Measurements from ENCODE around the gene PPP3CA. TPM values are rescaled to one million over a fixed set of nuclear protein-coding genes. Genes with fewer than 3 reads are reported as not detected.

The PPP3CA gene
- polyA plus RNA-seq, 3 donors: 6.5 to 27.2 (median 14.1) TPM

DNA sequence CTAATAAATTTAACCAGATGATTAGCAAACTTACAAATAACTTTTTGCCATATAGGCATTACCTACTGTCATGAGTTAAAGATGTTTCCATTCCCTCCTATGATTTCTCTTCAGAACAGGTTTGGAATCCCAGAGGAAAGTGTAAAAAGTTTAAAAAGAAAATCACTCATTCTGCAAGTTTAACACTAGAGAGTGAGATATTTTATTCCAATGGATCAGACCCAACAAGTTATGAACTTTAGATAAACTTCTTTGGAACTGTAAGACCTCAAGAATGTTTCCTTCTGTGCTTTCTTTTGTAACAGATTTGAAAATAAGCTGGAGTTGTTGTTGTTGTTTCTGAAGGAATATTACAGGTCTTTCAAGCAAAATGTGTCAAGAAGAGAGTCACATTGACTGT, 51.6 kb downstream of the PPP3CA start:
- H3K27ac ChIP-seq (ENCODE audit: low read depth, low read length): no peak overlapping the region

DNA sequence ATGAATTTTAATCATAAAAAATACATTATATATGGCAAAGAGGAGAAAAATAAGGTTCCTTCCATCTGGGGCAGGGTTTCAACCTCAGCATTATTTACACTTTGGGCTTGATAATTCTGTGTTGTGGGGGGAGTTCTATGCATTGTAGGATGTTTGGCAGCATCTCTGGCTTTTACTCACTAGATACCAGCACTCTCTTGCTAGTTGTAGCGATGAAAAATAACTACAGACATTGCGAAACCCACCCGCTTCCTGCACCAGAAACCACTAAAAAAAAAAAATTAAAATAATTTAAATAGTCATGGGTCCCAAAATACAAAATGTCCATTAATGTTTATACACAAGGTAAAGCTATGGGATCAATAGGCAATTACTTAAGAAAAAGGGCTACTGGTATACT, 52.7 kb downstream of the PPP3CA start:
- no peak overlapping the region for H3K27ac ChIP-seq (ENCODE audit: low read depth, low read length)
- 68 to 91% (median 72%) methylated on average over 3 of the region's 3 CpGs for WGBS, 3 donors

GRCh38 chr4:101292901-101293300, 54.4 kb downstream of the PPP3CA start:
- H3K27ac ChIP-seq (ENCODE audit: low read depth, low read length): no peak overlapping the region
- WGBS, 3 donors: 83 to 94% (median 92%) methylated on average over 2 of the region's 2 CpGs

DNA sequence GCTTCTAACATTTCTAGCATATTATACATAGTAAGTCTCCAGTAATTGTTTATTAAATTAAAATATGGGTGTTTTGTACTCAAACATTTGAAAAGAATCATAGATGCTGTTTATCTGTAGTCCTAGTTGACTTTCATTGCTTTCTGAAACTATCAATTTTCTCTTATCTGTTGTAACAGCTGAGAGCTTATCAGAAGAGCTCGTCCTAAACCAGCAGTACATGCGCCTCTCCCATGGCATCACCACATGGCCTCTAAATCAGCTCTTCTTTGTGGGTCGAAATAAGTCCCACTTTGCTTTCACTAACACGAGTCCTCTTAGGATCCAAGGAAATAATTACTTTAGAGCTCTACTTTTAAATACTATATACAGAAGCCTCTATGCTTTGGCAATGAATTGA, 55.1 kb downstream of the PPP3CA start:
- WGBS, 3 donors: 70 to 88% (median 88%) methylated on average over 4 of the region's 4 CpGs
- H3K27ac ChIP-seq (ENCODE audit: low read depth, low read length): no peak overlapping the region

- WGBS, 3 donors: 39 to 71% (median 69%) methylated on average over 1 of the region's 1 CpG
- no peak overlapping the region for H3K27ac ChIP-seq (ENCODE audit: low read depth, low read length)
Observed at GRCh38 chr4:101291198-101291597, 56.1 kb downstream of the PPP3CA start.

GRCh38 chr4:101290654-101291053, 56.7 kb downstream of the PPP3CA start:
- WGBS, 3 donors: 94 to 97% (median 95%) methylated on average over 3 of the region's 3 CpGs

GRCh38 chr4:101289306-101289705, 58.0 kb downstream of the PPP3CA start:
- WGBS, 3 donors: 85 to 90% (median 87%) methylated on average over 2 of the region's 2 CpGs
- H3K27ac ChIP-seq (ENCODE audit: low read depth, low read length): no peak overlapping the region

More at GRCh38 chr4:101290654-101291053, 56.7 kb downstream of the PPP3CA start:
- no peak overlapping the region for H3K27ac ChIP-seq (ENCODE audit: low read depth, low read length)

- H3K27ac ChIP-seq (ENCODE audit: low read depth, low read length): no peak overlapping the region
- 28 to 65% (median 34%) methylated on average over 6 of the region's 6 CpGs for WGBS, 3 donors
Observed at GRCh38 chr4:101288365-101289145, 58.8 kb downstream of the PPP3CA start.

GRCh38 chr4:101287324-101287723, 60.0 kb downstream of the PPP3CA start:
- H3K27ac ChIP-seq (ENCODE audit: low read depth, low read length): no peak overlapping the region
- 45 to 72% (median 72%) methylated on average over 2 of the region's 2 CpGs for WGBS, 3 donors

GRCh38 chr4:101286663-101287062, 60.7 kb downstream of the PPP3CA start:
- 53 to 87% (median 78%) methylated on average over 1 of the region's 1 CpG for WGBS, 3 donors
- no peak overlapping the region for H3K27ac ChIP-seq (ENCODE audit: low read depth, low read length)

DNA sequence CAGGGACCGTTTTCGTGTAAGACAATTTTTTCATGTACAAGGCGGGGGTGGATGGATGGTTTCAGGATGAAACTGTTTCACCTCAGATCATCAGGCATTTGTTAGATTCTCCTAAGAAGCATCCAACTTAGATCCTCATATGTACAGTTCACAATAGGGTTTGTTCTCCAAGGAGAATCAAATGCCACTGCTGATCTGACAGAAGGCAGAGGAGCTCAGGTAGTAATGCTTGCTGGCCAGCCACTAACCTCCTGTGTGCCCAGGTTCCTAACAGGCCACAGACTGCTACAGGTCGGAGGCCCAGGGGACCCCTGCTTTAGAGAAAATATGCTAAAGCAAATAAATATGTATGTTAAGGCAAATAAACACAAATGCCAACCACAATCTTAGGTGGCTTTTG, 61.3 kb downstream of the PPP3CA start:
- H3K27ac ChIP-seq (ENCODE audit: low read depth, low read length): no peak overlapping the region
- 82 to 90% (median 83%) methylated on average over 4 of the region's 4 CpGs for whole genome bisulfite sequencing, 3 donors

DNA sequence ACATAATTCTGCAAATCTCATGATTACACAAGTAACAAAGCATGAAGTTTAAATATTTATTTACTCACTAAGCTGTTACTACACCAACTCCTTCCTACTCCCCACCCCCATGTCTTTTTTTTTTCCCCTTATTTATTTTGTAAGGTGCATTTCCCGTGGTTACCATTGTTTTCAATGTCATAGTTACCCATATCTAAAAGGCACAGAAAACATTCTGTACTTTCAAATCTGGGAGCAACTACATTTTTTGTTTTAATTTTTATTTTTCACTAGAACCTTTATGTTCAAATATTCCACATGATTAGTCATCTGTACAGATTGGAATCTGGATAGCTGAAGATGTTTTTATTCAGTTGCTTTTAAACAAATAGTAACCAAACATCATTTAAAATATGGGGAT, 62.8 kb downstream of the PPP3CA start:
- 21 to 36% (median 33%) methylated on average over 1 of the region's 1 CpG for WGBS, 3 donors
- H3K27ac ChIP-seq (ENCODE audit: low read depth, low read length): no peak overlapping the region

DNA sequence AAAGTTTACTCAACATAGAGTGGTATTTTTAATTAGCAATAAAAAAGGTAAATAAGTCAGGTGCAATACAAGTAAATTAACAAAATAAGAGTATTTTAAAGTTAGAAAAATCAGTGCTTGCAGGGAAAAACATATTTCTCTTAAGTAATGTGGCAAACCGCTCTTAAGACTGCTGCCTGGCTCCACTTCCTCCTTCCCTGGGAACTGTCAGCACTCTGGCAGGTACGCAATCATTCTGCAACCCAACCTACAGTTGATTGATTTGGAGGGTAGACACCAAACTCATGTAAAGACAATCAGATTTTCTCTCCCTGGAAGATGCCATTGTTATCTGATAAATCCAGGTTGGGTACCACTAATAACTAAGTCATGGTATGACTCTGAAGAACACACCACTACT, 63.9 kb downstream of the PPP3CA start:
- WGBS, 3 donors: 53 to 77% (median 68%) methylated on average over 2 of the region's 2 CpGs
- H3K27ac ChIP-seq (ENCODE audit: low read depth, low read length): no peak overlapping the region

GRCh38 chr4:101282076-101282844, 65.1 kb downstream of the PPP3CA start:
- no peak overlapping the region for H3K27ac ChIP-seq (ENCODE audit: low read depth, low read length)
- WGBS, 3 donors: 69 to 94% (median 73%) methylated on average over 4 of the region's 4 CpGs

DNA sequence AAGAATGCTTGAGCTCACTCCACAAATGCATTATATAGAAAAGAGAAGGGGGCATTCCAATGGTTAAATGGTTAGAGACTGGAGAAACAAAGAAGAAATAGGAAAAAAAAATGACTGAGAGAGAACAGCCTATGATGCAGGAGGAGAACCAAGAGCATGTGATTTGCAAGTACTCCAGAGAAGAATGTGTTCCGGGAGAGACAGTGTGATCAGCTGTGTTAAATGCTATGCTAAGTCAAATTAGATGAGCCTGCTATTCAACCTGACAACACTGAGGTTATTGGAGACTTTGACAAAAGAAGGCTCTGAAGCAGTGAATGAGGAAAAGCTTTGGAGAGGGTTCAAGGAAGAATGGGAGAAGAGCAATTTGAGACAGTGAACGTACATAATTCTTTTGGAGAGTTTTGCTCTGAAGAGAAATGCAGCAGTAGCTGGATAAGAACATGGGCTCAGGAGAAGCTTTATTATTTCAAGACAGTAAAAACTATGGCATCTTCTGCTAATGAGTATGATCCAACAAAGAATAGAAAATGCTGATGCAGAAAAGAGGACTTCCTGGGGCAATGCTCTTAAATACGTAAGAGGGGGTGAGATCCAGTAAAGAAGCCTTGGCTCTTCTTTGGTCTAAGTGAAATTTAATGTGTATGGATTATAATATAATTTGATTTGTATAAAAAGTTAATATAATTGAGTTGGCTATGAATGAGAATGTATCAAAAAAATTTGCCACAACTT, 66.3 kb downstream of the PPP3CA start:
- H3K27ac ChIP-seq (ENCODE audit: low read depth, low read length): no peak overlapping the region
- 85 to 95% (median 88%) methylated on average over 3 of the region's 3 CpGs for WGBS, 3 donors

- whole genome bisulfite sequencing, 3 donors: 38 to 59% (median 47%) methylated on average over 3 of the region's 3 CpGs
- no peak overlapping the region for H3K27ac ChIP-seq (ENCODE audit: low read depth, low read length)
Observed at GRCh38 chr4:101279377-101279871, 67.9 kb downstream of the PPP3CA start.

- no peak overlapping the region for H3K27ac ChIP-seq (ENCODE audit: low read depth, low read length)
- WGBS, 3 donors: 0 to 75% (median 46%) methylated on average over 1 of the region's 1 CpG
Observed at GRCh38 chr4:101277671-101278070, 69.7 kb downstream of the PPP3CA start.

DNA sequence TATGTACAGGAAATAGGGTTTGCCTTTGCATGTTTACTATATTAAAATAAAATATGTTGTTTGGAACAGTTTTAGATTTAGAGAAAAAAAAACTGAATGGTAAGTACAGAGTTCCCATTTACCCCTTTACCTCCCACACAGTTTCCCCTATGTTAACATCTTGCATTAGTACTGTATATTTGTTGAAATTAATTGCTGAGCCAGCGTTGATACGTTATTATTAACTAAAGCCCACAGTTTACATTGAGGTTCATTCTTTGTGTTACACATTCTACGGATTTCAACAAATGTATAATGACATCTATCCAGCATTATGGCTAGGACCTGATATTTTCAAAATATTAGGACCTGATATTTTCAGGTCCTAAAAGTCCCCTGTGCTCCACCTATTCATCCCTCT, 70.7 kb downstream of the PPP3CA start:
- WGBS, 3 donors: 91 to 95% (median 93%) methylated on average over 3 of the region's 3 CpGs

More for the DNA sequence above, 70.7 kb downstream of the PPP3CA start:
- no peak overlapping the region for H3K27ac ChIP-seq (ENCODE audit: low read depth, low read length)

Measured in adipose tissue (tissue), 3 donors.